Activated CD4-positive, alpha-beta T cell treated with anti-CD3 and anti-CD28 coated beads, Interleukin-2, amount 50 U/mL, for 24 hours (primary cell): ENCODE data around the gene FRMD4A.

Source experiments
- DNase-seq, 2 donors: peaks; one replicate each; pipeline ENCODE4 v3.0.0-alpha.2; 2020; ENCODE audit warnings: low read depth in 1 of 2, low spot score in 1 of 2

The FRMD4A gene

GRCh38 chr10:14294347-14295059 is 36.2 kb downstream of the FRMD4A start:
- no peak for DNase-seq

GRCh38 chr10:14293526-14293925 is 37.2 kb downstream of the FRMD4A start:
- DNase-seq, result no peak

GRCh38 chr10:14291296-14291695 is 39.4 kb downstream of the FRMD4A start:
- no peak for DNase-seq

- no peak for DNase-seq
Measured at GRCh38 chr10:14285941-14286560, 44.7 kb downstream of the FRMD4A start.

GRCh38 chr10:14282276-14282675 is 48.4 kb downstream of the FRMD4A start:
- DNase-seq, result no peak

- no peak for DNase-seq
Measured at GRCh38 chr10:14278533-14278932, 52.2 kb downstream of the FRMD4A start.

GRCh38 chr10:14276210-14276609 is 54.5 kb downstream of the FRMD4A start:
- no peak for DNase-seq

GRCh38 chr10:14271621-14272020 is 59.1 kb downstream of the FRMD4A start:
- DNase-seq, result no peak

- no peak for DNase-seq
Measured at GRCh38 chr10:14270370-14270769, 60.4 kb downstream of the FRMD4A start.

GRCh38 chr10:14265709-14266108 is 65.0 kb downstream of the FRMD4A start:
- no peak for DNase-seq

- DNase-seq, result no peak
Measured at GRCh38 chr10:14262836-14263425, 67.8 kb downstream of the FRMD4A start.

- no peak for DNase-seq
Measured at GRCh38 chr10:14261336-14261735, 69.4 kb downstream of the FRMD4A start.

- DNase-seq, result no peak
Measured at GRCh38 chr10:14259696-14260566, 70.8 kb downstream of the FRMD4A start.

- DNase-seq, result no peak
Measured at GRCh38 chr10:14254368-14254767, 76.4 kb downstream of the FRMD4A start.

GRCh38 chr10:14253711-14254110 is 77.0 kb downstream of the FRMD4A start:
- DNase-seq, result no peak

GRCh38 chr10:14253079-14253478 is 77.6 kb downstream of the FRMD4A start:
- DNase-seq, result no peak

GRCh38 chr10:14250496-14251076 is 80.1 kb downstream of the FRMD4A start:
- DNase-seq, result no peak

GRCh38 chr10:14247377-14248116 is 83.2 kb downstream of the FRMD4A start:
- no peak for DNase-seq

- no peak for DNase-seq
Measured at GRCh38 chr10:14244801-14245211, 85.9 kb downstream of the FRMD4A start.

- DNase-seq, result no peak
Measured at GRCh38 chr10:14244147-14244546, 86.6 kb downstream of the FRMD4A start.

- DNase-seq, result no peak
Measured at GRCh38 chr10:14243221-14243620, 87.5 kb downstream of the FRMD4A start.
